K562 (cell line): ENCODE results near the gene RNH1. TPM values are rescaled to one million over a fixed set of nuclear protein-coding genes. Genes with fewer than 3 reads are reported as not detected.
A peak's percentile ranks its signal among the peaks of the same experiment; 100 is the strongest.

Experiments used
- BRD9 ChIP-seq: fragments of 450-650 bp; IDR thresholded peaks from 2 replicates; pipeline ENCODE4 v1.6.1; 2018; ENCODE audit warnings: low read depth; ENCODE audit not compliant: partially characterized antibody
- CBFB ChIP-seq: sonication (generic); formaldehyde crosslinking; IDR thresholded peaks from 2 replicates; pipeline ENCODE4 v1.4.0; 2020; ENCODE audit warnings: mild to moderate bottlenecking, missing genetic modification reagents
- CHCHD3 ChIP-seq: fragments of 250-450 bp; sonication (Bioruptor Pico); IDR thresholded peaks from 2 replicates; pipeline ENCODE4 v2.1.2; 2022; ENCODE audit warnings: mild to moderate bottlenecking
- HNRNPLL ChIP-seq: fragments of 200-400 bp; formaldehyde crosslinking; IDR thresholded peaks from 2 replicates; pipeline ENCODE4 v1.6.1; 2017; ENCODE audit warnings: low read length, low read depth, mild to moderate bottlenecking; ENCODE audit not compliant: poor library complexity, severe bottlenecking
- KDM1A ChIP-seq, 2 experiments: fragments of 450-650 bp; IDR thresholded peaks; 2 replicates each; pipeline ENCODE4 v1.6.1; 2016; ENCODE audit warnings: mild to moderate bottlenecking in 2 of 2
- MEF2A ChIP-seq: IDR thresholded peaks from 2 replicates; pipeline ENCODE4 v1.6.1; 2011; ENCODE audit warnings: low read depth, mild to moderate bottlenecking, low read length, moderate library complexity; ENCODE audit not compliant: control insufficient read depth
- MTA2 ChIP-seq: fragments of 450-650 bp; IDR thresholded peaks from 2 replicates; pipeline ENCODE4 v1.6.1; 2016; ENCODE audit warnings: low read depth
- NFE2L1 ChIP-seq: fragments of 450-650 bp; IDR thresholded peaks from 2 replicates; pipeline ENCODE4 v1.6.1; 2016; ENCODE audit warnings: missing genetic modification characterization, low read depth, mild to moderate bottlenecking, missing compliant biosample characterization, moderate library complexity, borderline replicate concordance
- POLR2B ChIP-seq: fragments of 450-650 bp; IDR thresholded peaks from 2 replicates; pipeline ENCODE4 v1.6.1; 2018; ENCODE audit warnings: low read depth; ENCODE audit not compliant: partially characterized antibody
- RBBP5 ChIP-seq: fragments of 200-600 bp; sonication (generic); IDR thresholded peaks from 2 replicates; pipeline ENCODE4 v1.6.1; 2012; ENCODE audit warnings: borderline replicate concordance, mild to moderate bottlenecking, low read length, control low read depth, inconsistent platforms; ENCODE audit not compliant: insufficient read depth, poor library complexity, severe bottlenecking
- RBM14 ChIP-seq: fragments of 200-400 bp; formaldehyde crosslinking; IDR thresholded peaks from 2 replicates; pipeline ENCODE4 v1.6.1; 2018; ENCODE audit warnings: low read depth, mild to moderate bottlenecking, low read length, moderate library complexity, borderline replicate concordance; ENCODE audit not compliant: insufficient read depth
- SIN3B ChIP-seq: fragments of 450-650 bp; IDR thresholded peaks from 2 replicates; pipeline ENCODE4 v1.6.1; 2017; ENCODE audit warnings: low read depth, mild to moderate bottlenecking, moderate library complexity
- SMC3 ChIP-seq: conservative IDR thresholded peaks from 2 replicates; pipeline ENCODE4 v1.6.1; 2011; ENCODE audit warnings: low read depth, low read length, improper control_type of control experiment; ENCODE audit not compliant: insufficient read depth
- SP1 ChIP-seq: sonication (generic); formaldehyde crosslinking; IDR thresholded peaks from 2 replicates; pipeline ENCODE4 v1.8.1; 2022; ENCODE audit warnings: mild to moderate bottlenecking, missing genetic modification reagents
- SRF ChIP-seq, 2 experiments: fragments of 250-450, 450-650 bp in 1 of 2; sonication (Bioruptor Pico) in 1 of 2; sonication (generic) in 1 of 2; formaldehyde crosslinking; IDR thresholded peaks; 2 replicates each; pipeline versions ENCODE4 v1.5.0 to v1.5.1; 2020 to 2022; ENCODE audit warnings: mild to moderate bottlenecking in 1 of 2, missing genetic modification reagents in 1 of 2
- SRSF9 ChIP-seq: fragments of 200-400 bp; formaldehyde crosslinking; IDR thresholded peaks from 2 replicates; pipeline ENCODE4 v1.6.1; 2017; ENCODE audit warnings: low read depth, low read length, borderline replicate concordance
- STAT5A ChIP-seq: IDR thresholded peaks from 2 replicates; pipeline ENCODE4 v1.6.1; 2012; ENCODE audit warnings: low read length, inconsistent platforms, borderline replicate concordance
- ZNF224 ChIP-seq: sonication (generic); formaldehyde crosslinking; IDR thresholded peaks from 2 replicates; pipeline ENCODE4 v1.8.0; 2022; ENCODE audit warnings: mild to moderate bottlenecking, missing genetic modification reagents
- ZNF263 ChIP-seq: sonication (generic); formaldehyde crosslinking; IDR thresholded peaks from 2 replicates; pipeline ENCODE4 v1.8.0; 2022; ENCODE audit warnings: mild to moderate bottlenecking, missing genetic modification reagents, borderline replicate concordance
- ZNF282 ChIP-seq: sonication (generic); formaldehyde crosslinking; IDR thresholded peaks from 2 replicates; pipeline ENCODE4 v1.8.1; 2023; ENCODE audit warnings: missing genetic modification reagents
- ZNF57 ChIP-seq: fragments of 450-650 bp; formaldehyde crosslinking; IDR thresholded peaks from 2 replicates; pipeline ENCODE4 v1.4.0; 2020; ENCODE audit warnings: mild to moderate bottlenecking, moderate library complexity
- ZSCAN29 ChIP-seq: fragments of 450-650 bp; IDR thresholded peaks from 2 replicates; pipeline ENCODE4 v1.6.1; 2017
- polyA plus RNA-seq, 8 experiments: library from polyadenylated mRNA; depleted of rRNA in 4 of 8; stranded (reverse) in 5 of 8; unstranded in 3 of 8; fragments of >200 nt; fragmentation: Nextera tagmentation in 2 of 8; fragmentation: Illumina TruSeq in 1 of 8; extraction: Ambion mirVana in 2 of 8; extraction: Trizol in 1 of 8; gene quantifications; 2 replicates each; pipeline versions ENCODE4 v1.2.1 to v1.2.3, GENCODE V29; 2011 to 2014; ENCODE audit warnings: inconsistent platforms in 1 of 8, missing spikeins in 1 of 8
- total RNA-seq, 7 experiments: library from RNA; depleted of rRNA in 6 of 7; stranded (reverse); fragments of >200 nt in 6 of 7; fragmentation: Illumina TruSeq in 2 of 7; extraction: Trizol in 2 of 7; gene quantifications; 2 replicates each; pipeline versions ENCODE4 v1.2.1 to v1.2.3, GENCODE V29; 2011 to 2021; ENCODE audit warnings: low replicate concordance in 1 of 7
- TF ChIP-seq, protein P1 (sequence below): sonication (generic); formaldehyde crosslinking; IDR thresholded peaks from 2 replicates; pipeline ENCODE4 v1.8.1; 2022; ENCODE audit warnings: missing genetic modification reagents
- TF ChIP-seq, protein P2 (sequence below): IDR thresholded peaks from 2 replicates; pipeline ENCODE4 v1.6.1; 2016; ENCODE audit warnings: missing genetic modification characterization, missing compliant biosample characterization

The RNH1 gene
- total and polyA plus RNA-seq, 9 of the 15 experiments (the other 6 are each of a cell fraction or from before 2014, with no cell fraction given) = 2.5 to 160 (median 44.3) TPM

DNA sequence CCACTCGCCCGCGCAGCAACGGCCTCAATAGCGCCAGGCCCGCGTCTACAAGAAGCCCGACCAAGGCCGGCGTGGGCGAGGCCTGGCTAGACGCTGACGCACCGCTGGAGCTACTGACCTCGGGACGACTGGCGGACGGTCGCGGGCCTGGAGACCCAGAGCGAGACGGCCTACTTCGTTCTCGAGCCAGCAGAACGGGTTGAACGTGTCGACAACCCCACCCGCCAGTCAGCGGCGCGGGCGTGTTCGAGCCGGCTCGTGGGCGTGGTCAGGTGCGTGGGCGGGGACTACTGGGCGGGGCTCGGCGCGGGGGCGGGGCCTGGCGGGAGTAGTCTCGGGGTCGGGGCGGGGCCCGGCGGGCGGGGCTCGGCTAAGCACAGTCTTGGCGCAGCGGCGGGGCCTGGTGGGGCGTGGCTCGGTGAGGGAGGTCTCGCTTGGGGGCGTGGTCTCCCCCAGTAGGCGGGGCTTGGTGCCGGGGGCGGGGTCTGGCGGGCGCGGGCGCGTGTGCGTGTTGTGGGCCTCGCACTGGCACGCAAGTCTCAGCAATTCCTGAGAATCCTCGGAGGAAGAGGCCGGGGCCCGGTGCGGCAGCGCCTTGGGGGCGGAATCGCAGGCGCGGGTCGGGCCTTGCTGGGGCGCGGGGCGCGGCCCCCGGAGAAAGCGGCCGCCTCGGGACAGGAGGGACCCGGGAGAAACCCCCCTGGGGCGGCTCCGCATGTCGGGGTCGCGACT, at the start of gene RNH1 (continued):
- TF ChIP-seq CHCHD3 (CRISPR knock-in tag) (no peak), MTA2 (no peak), ZNF282 (no peak), POLR2B (peak; percentile 53), ZNF224 (CRISPR knock-in tag) (no peak), RBBP5 (peak; percentile 46), SRF (CRISPR knock-in tag; IDR thresholded peaks at IDR 0.05) (no peak), SMC3 (no peak), SIN3B (no peak), ZNF57 (no peak), BRD9 (no peak), STAT5A (no peak), SP1 (peak; percentile 77; the same call in 1 of the 2 replicates), ZSCAN29 (no peak), HNRNPLL (no peak), ZNF263 (CRISPR knock-in tag) (no peak), MEF2A (no peak), CBFB (CRISPR knock-in tag) (no peak), SRSF9 (no peak), RBM14 (no peak), NFE2L1 (tag) (no peak), KDM1A (IDR thresholded peaks at IDR 0.05) (no peak)
- TF ChIP-seq, protein P1, sequence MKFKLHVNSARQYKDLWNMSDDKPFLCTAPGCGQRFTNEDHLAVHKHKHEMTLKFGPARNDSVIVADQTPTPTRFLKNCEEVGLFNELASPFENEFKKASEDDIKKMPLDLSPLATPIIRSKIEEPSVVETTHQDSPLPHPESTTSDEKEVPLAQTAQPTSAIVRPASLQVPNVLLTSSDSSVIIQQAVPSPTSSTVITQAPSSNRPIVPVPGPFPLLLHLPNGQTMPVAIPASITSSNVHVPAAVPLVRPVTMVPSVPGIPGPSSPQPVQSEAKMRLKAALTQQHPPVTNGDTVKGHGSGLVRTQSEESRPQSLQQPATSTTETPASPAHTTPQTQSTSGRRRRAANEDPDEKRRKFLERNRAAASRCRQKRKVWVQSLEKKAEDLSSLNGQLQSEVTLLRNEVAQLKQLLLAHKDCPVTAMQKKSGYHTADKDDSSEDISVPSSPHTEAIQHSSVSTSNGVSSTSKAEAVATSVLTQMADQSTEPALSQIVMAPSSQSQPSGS (CRISPR knock-in tag) = no peak
- TF ChIP-seq, protein P2, sequence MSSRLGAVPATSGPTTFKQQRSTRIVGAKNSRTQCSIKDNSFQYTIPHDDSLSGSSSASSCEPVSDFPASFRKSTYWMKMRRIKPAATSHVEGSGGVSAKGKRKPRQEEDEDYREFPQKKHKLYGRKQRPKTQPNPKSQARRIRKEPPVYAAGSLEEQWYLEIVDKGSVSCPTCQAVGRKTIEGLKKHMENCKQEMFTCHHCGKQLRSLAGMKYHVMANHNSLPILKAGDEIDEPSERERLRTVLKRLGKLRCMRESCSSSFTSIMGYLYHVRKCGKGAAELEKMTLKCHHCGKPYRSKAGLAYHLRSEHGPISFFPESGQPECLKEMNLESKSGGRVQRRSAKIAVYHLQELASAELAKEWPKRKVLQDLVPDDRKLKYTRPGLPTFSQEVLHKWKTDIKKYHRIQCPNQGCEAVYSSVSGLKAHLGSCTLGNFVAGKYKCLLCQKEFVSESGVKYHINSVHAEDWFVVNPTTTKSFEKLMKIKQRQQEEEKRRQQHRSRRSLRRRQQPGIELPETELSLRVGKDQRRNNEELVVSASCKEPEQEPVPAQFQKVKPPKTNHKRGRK = no peak
